Choroid plexus epithelial cell (primary cell): ENCODE results near the gene AHDC1.
"Not testable (repeated sequence)": the region's sequence is repeated elsewhere in the genome, so short reads cannot be mapped to it uniquely, and the experiment has no call there.

ENCODE experiments used
- DNase-seq: peaks from one replicate; pipeline ENCODE4 v3.0.0-alpha.2; 2010; ENCODE audit warnings: low read depth
- H3K4me3 ChIP-seq: 2 replicates; pipeline ENCODE4 v1.5.1; 2011; ENCODE audit warnings: low read depth, mild to moderate bottlenecking, control low read depth, low read length, moderate library complexity
- TF ChIP-seq, protein P1 (sequence below): conservative IDR thresholded peaks from 2 replicates; pipeline ENCODE4 v1.5.1; 2011; ENCODE audit warnings: low read depth, mild to moderate bottlenecking, control low read depth, inconsistent platforms, low read length, moderate library complexity

AHDC1 gene

DNA sequence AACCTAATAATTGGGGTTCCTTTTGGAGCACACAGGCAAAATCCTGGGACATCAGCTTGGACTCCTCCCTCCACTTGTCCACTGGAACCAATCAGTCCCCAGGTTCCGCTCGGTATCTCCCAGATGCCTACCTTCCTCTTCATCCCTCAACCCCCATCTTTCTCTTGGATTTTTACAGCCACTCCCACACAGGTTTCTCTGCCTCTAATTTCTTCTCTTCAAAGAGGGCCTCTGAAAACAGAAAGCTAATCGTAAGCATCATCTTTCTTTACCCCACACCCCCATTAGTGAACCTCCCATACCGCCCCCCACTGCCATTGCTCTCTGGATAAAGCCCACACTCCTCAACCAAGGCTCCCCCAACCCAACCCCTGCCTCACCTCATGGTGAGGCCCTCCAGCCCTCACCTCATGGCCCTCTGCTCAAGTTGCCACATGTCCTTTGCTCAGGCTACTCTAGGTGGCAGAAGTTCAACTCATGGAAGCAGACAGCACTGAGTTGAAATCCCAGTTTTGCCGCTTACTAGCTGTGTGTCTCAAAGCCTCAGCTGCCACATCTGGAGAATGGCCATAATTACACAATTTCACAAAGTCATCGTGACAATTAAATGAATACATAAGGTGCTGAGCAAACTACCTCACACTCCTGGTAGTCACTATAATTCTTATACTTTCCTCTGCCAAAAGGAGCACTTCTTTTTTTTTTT lies 95.8 kb downstream of the AHDC1 start:
- TF ChIP-seq, protein P1, sequence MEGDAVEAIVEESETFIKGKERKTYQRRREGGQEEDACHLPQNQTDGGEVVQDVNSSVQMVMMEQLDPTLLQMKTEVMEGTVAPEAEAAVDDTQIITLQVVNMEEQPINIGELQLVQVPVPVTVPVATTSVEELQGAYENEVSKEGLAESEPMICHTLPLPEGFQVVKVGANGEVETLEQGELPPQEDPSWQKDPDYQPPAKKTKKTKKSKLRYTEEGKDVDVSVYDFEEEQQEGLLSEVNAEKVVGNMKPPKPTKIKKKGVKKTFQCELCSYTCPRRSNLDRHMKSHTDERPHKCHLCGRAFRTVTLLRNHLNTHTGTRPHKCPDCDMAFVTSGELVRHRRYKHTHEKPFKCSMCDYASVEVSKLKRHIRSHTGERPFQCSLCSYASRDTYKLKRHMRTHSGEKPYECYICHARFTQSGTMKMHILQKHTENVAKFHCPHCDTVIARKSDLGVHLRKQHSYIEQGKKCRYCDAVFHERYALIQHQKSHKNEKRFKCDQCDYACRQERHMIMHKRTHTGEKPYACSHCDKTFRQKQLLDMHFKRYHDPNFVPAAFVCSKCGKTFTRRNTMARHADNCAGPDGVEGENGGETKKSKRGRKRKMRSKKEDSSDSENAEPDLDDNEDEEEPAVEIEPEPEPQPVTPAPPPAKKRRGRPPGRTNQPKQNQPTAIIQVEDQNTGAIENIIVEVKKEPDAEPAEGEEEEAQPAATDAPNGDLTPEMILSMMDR = no peak
- no peak for DNase-seq
- no peak overlapping the region for H3K4me3 ChIP-seq

DNA sequence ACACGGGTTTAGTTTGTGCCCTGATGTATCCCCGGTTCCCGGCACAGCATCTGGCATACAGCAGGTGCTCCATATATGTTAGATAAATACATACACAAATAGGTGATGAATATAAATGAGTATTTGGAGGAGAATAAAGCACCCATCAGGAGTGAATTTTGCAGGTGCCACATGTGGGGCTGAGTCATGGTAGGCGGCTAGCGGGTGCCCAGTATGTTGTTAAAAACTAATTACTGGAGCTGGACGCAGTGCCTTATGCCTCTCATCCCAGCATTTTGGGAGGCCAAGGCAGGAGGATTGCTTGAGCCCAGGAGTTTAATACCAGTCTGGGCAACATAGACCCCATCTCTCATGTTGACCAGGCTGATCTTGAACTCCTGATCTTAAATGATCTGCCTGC lies 97.2 kb downstream of the AHDC1 start:
- H3K4me3 ChIP-seq = no peak overlapping the region
- no peak for DNase-seq
- TF ChIP-seq, protein P1 = no peak

DNA sequence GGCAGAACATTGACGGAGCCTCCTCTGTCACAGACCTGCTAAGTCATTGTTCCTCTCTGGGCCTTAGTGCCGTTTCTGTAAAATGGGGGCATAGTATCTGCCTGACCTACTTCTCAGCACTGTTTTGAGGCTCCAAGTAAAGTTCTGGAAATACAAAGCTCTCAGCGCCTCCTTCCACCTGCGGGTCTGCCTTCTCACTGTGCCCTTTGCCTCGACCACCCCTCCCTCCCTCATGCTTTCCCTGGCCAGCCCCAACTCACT lies 98.6 kb downstream of the AHDC1 start:
- TF ChIP-seq, protein P1 = no peak
- no peak for DNase-seq
- H3K4me3 ChIP-seq = no peak overlapping the region

DNA sequence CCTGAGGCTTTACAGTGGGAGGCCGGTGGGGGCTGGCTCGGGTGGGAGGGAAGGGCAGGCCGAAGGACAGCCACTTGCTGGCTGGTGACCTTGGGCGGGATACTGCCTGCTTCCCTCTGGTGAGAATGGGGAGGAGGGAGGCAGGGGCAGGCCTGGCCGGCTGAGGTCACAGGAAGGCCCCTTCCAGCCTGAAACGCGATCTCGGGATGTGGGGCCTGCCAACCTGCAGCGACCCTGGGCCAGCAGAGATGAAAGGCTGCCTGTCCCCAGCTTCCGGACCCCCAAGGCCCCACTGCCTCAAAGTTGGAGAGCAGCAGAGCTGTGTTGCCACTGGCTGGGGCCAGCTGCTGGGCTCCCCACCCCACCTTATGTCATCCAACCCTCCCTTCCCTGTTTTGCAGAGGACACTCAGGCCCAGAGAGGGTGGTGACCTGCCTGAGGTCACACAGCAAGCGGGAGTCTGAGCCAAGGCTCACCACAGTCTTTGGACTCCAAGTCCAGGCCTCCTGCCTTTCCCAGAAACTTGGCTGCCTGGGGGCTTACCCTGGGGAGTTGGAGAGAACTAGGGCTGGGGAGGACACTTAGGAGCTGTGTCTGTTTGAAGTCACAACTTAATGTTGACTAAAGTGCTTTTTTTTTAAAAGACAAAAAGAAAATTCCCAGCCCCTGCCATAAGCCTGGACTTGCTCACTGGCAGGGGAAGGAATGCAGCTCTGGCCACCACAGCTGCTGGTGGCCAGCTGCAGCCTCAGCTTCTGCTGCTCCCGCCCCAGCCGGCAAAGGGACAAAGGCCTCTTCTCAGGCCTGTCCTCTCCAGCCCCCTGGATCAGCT lies 99.1 kb downstream of the AHDC1 start:
- no peak for DNase-seq
- TF ChIP-seq, protein P1 = no peak
- no peak overlapping the region for H3K4me3 ChIP-seq

DNA sequence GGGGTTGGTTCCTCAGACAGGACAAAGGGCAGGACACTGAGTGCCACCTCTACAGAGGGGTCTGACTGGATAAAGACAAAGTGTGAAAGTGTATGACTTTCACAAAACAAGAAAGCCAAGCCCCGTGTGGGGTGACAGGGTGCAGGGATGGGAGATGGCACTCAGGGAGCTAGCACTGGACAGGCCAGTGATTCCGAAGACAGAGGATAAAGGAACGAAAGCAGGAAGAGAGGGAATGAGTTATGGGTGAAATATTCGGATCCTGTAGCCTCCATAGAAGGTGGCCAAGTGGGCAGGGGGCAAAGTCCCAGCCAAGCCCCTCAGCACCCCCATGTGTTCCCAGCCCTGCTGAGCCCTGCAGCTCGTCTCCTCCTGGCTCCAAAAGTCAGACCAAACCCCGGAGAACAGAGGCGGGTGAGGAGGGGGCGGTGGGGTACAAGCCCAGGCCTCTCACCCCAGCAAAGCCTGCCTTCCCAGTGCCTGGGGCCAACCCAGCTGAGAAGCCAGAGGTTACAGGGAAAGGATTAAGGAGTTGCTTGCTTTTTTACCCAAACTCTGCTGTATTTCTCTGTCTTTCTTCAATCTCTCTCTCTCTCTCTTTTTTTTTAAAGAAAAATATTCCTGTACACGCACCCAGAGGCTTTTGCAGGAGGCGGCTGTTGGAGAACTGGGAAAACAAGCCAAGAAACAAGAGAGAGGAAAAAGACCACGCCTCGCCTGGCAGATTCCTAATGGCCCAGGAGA lies 99.9 kb downstream of the AHDC1 start:
- TF ChIP-seq, protein P1 = no peak
- H3K4me3 ChIP-seq = no peak overlapping the region
- DNase-seq = peak; percentile 53

DNA sequence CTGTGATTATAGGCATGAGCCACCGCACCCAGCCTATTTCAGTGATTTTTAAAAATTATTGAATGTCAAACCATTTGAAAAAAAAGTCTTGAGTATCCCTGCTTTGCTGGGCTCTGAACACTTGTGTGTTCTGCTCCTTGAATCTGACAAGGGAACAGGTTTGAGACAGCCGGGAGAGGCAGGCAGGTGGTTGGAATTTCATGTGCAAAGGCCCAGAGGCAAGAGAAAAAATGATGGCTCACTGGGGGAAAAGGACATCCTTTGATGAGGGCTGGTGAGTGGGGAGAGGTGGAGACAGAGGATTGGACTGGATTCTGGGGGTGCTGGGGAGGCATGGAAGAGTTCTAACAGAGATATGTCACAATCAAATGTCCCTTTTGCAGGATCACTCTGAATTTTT lies 100.9 kb downstream of the AHDC1 start:
- TF ChIP-seq, protein P1 = no peak
- DNase-seq = no peak
- H3K4me3 ChIP-seq = no peak overlapping the region

DNA sequence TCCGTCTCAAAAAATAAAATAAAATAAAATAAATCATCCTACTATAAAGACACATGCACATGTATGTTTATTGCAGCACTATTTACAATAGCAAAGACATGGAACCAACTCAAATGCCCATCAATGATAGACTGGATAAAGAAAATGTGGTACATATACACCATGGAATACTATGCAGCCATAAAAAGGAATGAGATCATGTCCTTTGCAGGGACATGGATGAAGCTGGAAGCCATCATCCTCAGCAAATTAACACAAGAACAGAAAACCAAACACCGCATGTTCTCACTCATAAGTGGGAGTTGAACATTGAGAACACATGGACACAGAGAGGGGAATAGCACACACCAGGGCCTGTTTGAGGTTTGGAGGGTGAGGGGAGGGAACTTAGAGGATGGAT lies 102.8 kb downstream of the AHDC1 start:
- H3K4me3 ChIP-seq, DNase-seq: not testable (repeated sequence)
